CD4-positive, alpha-beta T cell treated with Interleukin-6 at 100 ng/mL for 8 hours (primary cell): ENCODE results near the gene ADORA2B.
"Not testable (repeated sequence)": the region's sequence is repeated elsewhere in the genome, so short reads cannot be mapped to it uniquely, and the experiment has no call there.

ENCODE experiments used
- DNase-seq: peaks from one replicate; pipeline ENCODE4 v3.0.0-alpha.2; 2020; ENCODE audit warnings: mixed read lengths, low spot score

ADORA2B gene

GRCh38 chr17:15955793-15956541, 11.0 kb downstream of the ADORA2B start:
- no peak for DNase-seq

- no peak for DNase-seq
Measured at GRCh38 chr17:15957206-15957605, 12.3 kb downstream of the ADORA2B start.

- DNase-seq = no peak
Measured at GRCh38 chr17:15957608-15958307, 12.8 kb downstream of the ADORA2B start.

GRCh38 chr17:15958484-15958854, 13.5 kb downstream of the ADORA2B start:
- DNase-seq = no peak

- no peak for DNase-seq
Measured at GRCh38 chr17:15963670-15964110, 18.8 kb downstream of the ADORA2B start.

- DNase-seq = no peak
Measured at GRCh38 chr17:15965528-15965927, 20.6 kb downstream of the ADORA2B start.

- DNase-seq = no peak
Measured at GRCh38 chr17:15966183-15966878, 21.4 kb downstream of the ADORA2B start.

GRCh38 chr17:15966879-15967248, 21.9 kb downstream of the ADORA2B start:
- no peak for DNase-seq

GRCh38 chr17:15967706-15968399, 22.9 kb downstream of the ADORA2B start:
- no peak for DNase-seq

- DNase-seq = no peak
Measured at GRCh38 chr17:15969463-15969862, 24.5 kb downstream of the ADORA2B start.

- no peak for DNase-seq
Measured at GRCh38 chr17:15970500-15970899, 25.6 kb downstream of the ADORA2B start.

- no peak for DNase-seq
Measured at GRCh38 chr17:15971098-15971678, 26.3 kb downstream of the ADORA2B start.

GRCh38 chr17:15971882-15972281, 27.0 kb downstream of the ADORA2B start:
- no peak for DNase-seq

- no peak for DNase-seq
Measured at GRCh38 chr17:15972497-15972951, 27.6 kb downstream of the ADORA2B start.

GRCh38 chr17:15973016-15973415, 28.1 kb downstream of the ADORA2B start:
- DNase-seq = no peak

GRCh38 chr17:15973834-15974233, 28.9 kb downstream of the ADORA2B start:
- DNase-seq = no peak

GRCh38 chr17:15977894-15978293, 33.0 kb downstream of the ADORA2B start:
- no peak for DNase-seq

GRCh38 chr17:15978606-15979005, 33.7 kb downstream of the ADORA2B start:
- no peak for DNase-seq

GRCh38 chr17:15979013-15979412, 34.1 kb downstream of the ADORA2B start:
- DNase-seq = not testable (repeated sequence)

- DNase-seq = no peak
Measured at GRCh38 chr17:15981208-15981607, 36.3 kb downstream of the ADORA2B start.

GRCh38 chr17:15981646-15982580, 37.0 kb downstream of the ADORA2B start:
- no peak for DNase-seq
